ENCODE data around the gene RFC4.

Gene RFC4

GRCh38 chr3:186779204-186779603, 27.1 kb downstream of the RFC4 start:
- Histone ChIP-seq H3K4me1 (no peaks in the 10 kb centered on the region), H3K9me3 (no peaks in the 10 kb centered on the region), H3K27me3 (no peaks in the 10 kb centered on the region), H3K36me3 (peaks cover 10% of the 10 kb centered on the region), H3K4me3 (ENCODE audit: low read depth, low read length) (no peak overlapping the region)
- TF ChIP-seq, protein P1, sequence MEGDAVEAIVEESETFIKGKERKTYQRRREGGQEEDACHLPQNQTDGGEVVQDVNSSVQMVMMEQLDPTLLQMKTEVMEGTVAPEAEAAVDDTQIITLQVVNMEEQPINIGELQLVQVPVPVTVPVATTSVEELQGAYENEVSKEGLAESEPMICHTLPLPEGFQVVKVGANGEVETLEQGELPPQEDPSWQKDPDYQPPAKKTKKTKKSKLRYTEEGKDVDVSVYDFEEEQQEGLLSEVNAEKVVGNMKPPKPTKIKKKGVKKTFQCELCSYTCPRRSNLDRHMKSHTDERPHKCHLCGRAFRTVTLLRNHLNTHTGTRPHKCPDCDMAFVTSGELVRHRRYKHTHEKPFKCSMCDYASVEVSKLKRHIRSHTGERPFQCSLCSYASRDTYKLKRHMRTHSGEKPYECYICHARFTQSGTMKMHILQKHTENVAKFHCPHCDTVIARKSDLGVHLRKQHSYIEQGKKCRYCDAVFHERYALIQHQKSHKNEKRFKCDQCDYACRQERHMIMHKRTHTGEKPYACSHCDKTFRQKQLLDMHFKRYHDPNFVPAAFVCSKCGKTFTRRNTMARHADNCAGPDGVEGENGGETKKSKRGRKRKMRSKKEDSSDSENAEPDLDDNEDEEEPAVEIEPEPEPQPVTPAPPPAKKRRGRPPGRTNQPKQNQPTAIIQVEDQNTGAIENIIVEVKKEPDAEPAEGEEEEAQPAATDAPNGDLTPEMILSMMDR (IDR thresholded peaks at IDR 0.05; ENCODE audit: low read depth, low read length), result no peak
- DNase-seq, result no peak

DNA sequence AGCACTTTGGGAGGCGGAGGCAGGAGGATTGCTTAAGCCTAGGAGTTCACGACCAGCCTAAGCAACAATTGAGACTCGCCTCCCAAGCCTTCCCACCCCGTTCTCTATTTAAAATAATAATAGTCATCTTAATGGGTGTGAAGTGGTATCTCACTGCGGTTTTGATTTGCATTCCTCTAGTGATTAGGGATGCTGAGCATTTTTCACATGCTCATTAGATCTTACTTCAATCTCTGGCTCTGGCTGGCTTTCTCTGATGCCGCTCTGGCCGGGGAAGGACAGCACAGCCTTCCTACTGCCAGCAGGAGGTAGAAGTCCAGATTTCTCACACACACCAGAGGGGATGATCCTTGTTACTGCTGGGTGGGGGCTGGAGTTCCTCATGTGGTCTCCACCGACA, 30.3 kb downstream of the RFC4 start:
- DNase-seq, result peak; percentile 14
- TF ChIP-seq, protein P1 (IDR thresholded peaks at IDR 0.05; ENCODE audit: low read depth, low read length), result peak; percentile 25; the same call in 1 of the 2 replicates
- H3K27me3 ChIP-seq, result no peaks in the 10 kb centered on the region

DNA sequence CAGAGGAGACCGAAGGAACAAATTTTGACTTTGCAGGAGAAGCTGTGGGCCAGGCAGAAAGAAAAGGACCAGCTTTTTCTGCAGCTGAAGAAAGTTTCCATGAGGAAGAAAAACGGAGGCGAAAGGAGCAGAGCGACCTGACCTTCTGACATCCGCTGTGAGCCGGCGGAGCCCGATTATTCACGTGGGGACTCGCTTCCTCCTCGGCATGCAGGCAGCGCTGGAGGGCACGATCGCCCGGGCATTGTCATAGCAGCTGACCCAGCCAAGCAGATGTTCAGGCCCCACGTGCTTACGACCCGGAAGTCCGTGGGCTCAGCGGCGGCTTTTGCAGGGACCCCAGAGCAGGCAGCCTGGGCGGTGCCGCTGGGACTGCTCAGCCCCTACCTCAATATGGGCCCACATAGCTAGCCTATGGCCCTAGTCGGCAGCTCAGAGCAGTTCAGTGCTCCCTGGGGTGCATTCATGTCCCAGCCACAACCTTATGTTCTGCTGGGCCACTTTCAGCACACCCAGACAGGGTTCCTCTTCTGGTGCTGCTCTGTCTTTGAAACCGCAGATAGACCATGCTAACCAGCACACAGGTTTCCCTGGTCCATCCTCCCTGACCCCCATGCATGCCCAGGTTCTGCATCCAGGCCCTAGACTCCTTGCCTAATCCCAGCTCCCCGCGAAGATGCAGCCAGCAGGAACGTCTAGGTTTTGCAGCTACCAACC, 33.4 kb downstream of the RFC4 start:
- TF ChIP-seq, protein P1 (IDR thresholded peaks at IDR 0.05; ENCODE audit: low read depth, low read length), result no peak
- peak; percentile 72 for DNase-seq
- no peaks in the 10 kb centered on the region; the same call in 1 of the 2 replicates for H3K4me1 ChIP-seq
- H3K9me3 ChIP-seq, result no peaks in the 10 kb centered on the region
- peak overlapping the region; percentile 54 for H3K4me3 ChIP-seq (ENCODE audit: low read depth, low read length)
- H3K27me3 ChIP-seq, result no peaks in the 10 kb centered on the region
- H3K36me3 ChIP-seq, result no peaks in the 10 kb centered on the region

More for the DNA sequence above, 30.3 kb downstream of the RFC4 start:
- no peaks in the 10 kb centered on the region; the same call in 1 of the 2 replicates for H3K4me1 ChIP-seq
- H3K4me3 ChIP-seq (ENCODE audit: low read depth, low read length), result no peak overlapping the region
- H3K9me3 ChIP-seq, result no peaks in the 10 kb centered on the region
- no peaks in the 10 kb centered on the region for H3K36me3 ChIP-seq

GRCh38 chr3:186772281-186772694, 34.0 kb downstream of the RFC4 start:
- Histone ChIP-seq H3K36me3 (no peaks in the 10 kb centered on the region), H3K27me3 (no peaks in the 10 kb centered on the region), H3K4me1 (no peaks in the 10 kb centered on the region; the same call in 1 of the 2 replicates), H3K4me3 (ENCODE audit: low read depth, low read length) (peak overlapping the region; percentile 54), H3K9me3 (no peaks in the 10 kb centered on the region)
- peak; percentile 18 for DNase-seq
- TF ChIP-seq, protein P1 (IDR thresholded peaks at IDR 0.05; ENCODE audit: low read depth, low read length), result no peak

GRCh38 chr3:186760897-186761447, 45.3 kb downstream of the RFC4 start:
- Histone ChIP-seq H3K27me3 (no peaks in the 10 kb centered on the region), H3K36me3 (no peaks in the 10 kb centered on the region), H3K9me3 (no peaks in the 10 kb centered on the region), H3K4me1 (no peaks in the 10 kb centered on the region), H3K4me3 (ENCODE audit: low read depth, low read length) (no peak overlapping the region)
- TF ChIP-seq, protein P1 (IDR thresholded peaks at IDR 0.05; ENCODE audit: low read depth, low read length), result no peak
- DNase-seq, result no peak

Measured in BE2C (cell line).